ENCODE data around the gene THAP4. TPM values are rescaled to one million over a fixed set of nuclear protein-coding genes. Genes with fewer than 3 reads are reported as not detected.
A peak's percentile ranks its signal among the peaks of the same experiment; 100 is the strongest.

The THAP4 gene
- total RNA-seq, 1 donor from 2014 or later, result 59.1 TPM

GRCh38 chr2:241613017-241613780 is 23.8 kb downstream of the THAP4 start:
- Mint-ChIP-seq H3K27me3 (ENCODE audit: low read depth) (no peaks in the 10 kb centered on the region), H3K36me3 (ENCODE audit: low read depth) (no peaks in the 10 kb centered on the region), H3K4me3 (no peak overlapping the region), H3K27ac (ENCODE audit: unreplicated experiment) (no peak overlapping the region), H3K9me3 (no peaks in the 10 kb centered on the region), H3K4me1 (peaks cover 36% of the 10 kb centered on the region)
- no peak for TF ChIP-seq CTCF (conservative IDR thresholded peaks at IDR 0.05)
- no peak for DNase-seq (ENCODE audit: low read depth, low spot score)

- Mint-ChIP-seq H3K9me3 (no peaks in the 10 kb centered on the region), H3K27me3 (ENCODE audit: low read depth) (no peaks in the 10 kb centered on the region), H3K36me3 (ENCODE audit: low read depth) (no peaks in the 10 kb centered on the region), H3K27ac (ENCODE audit: unreplicated experiment) (no peak overlapping the region), H3K4me3 (no peak overlapping the region), H3K4me1 (peaks cover 34% of the 10 kb centered on the region)
- no peak for TF ChIP-seq CTCF (conservative IDR thresholded peaks at IDR 0.05)
- DNase-seq (ENCODE audit: low read depth, low spot score), result no peak
Observed at GRCh38 chr2:241612156-241613016, 24.6 kb downstream of the THAP4 start.

- DNase-seq (ENCODE audit: low read depth, low spot score), result no peak
- TF ChIP-seq CTCF (conservative IDR thresholded peaks at IDR 0.05), result no peak
- H3K4me3 Mint-ChIP-seq, result no peak overlapping the region
- H3K27ac Mint-ChIP-seq (ENCODE audit: unreplicated experiment), result no peak overlapping the region
- peaks cover 31% of the 10 kb centered on the region for H3K4me1 Mint-ChIP-seq
- H3K27me3 Mint-ChIP-seq (ENCODE audit: low read depth), result no peaks in the 10 kb centered on the region
- no peaks in the 10 kb centered on the region for H3K9me3 Mint-ChIP-seq
- no peaks in the 10 kb centered on the region for H3K36me3 Mint-ChIP-seq (ENCODE audit: low read depth)
Observed at GRCh38 chr2:241611062-241611461, 25.9 kb downstream of the THAP4 start.

GRCh38 chr2:241609859-241610793 is 26.8 kb downstream of the THAP4 start:
- Mint-ChIP-seq H3K9me3 (no peaks in the 10 kb centered on the region), H3K4me1 (peaks cover 31% of the 10 kb centered on the region)

More at GRCh38 chr2:241609859-241610793, 26.8 kb downstream of the THAP4 start:
- H3K27me3 Mint-ChIP-seq (ENCODE audit: low read depth), result no peaks in the 10 kb centered on the region
- no peak overlapping the region for H3K27ac Mint-ChIP-seq (ENCODE audit: unreplicated experiment)
- peak; percentile 66 for TF ChIP-seq CTCF (conservative IDR thresholded peaks at IDR 0.05)
- no peaks in the 10 kb centered on the region for H3K36me3 Mint-ChIP-seq (ENCODE audit: low read depth)
- DNase-seq (ENCODE audit: low read depth, low spot score), result peak; percentile 77
- H3K4me3 Mint-ChIP-seq, result no peak overlapping the region
